GM23338 (cell line): Measurements from ENCODE around the gene SH2D1A. TPM values are rescaled to one million over a fixed set of nuclear protein-coding genes. Genes with fewer than 3 reads are reported as not detected.

Source experiments
- ATAC-seq: fragments of 200-7000 bp; cut with Tn5 transposase; 3 replicates; pipeline ENCODE4 v1.9.1; 2020
- DNase-seq: peaks from one replicate; pipeline ENCODE4 v3.0.0-alpha.2; 2015; ENCODE audit warnings: low spot score
- H2AFZ ChIP-seq: fragments of 200-600 bp; sonication (generic); 2 replicates; pipeline ENCODE4 v1.8.0; 2016; ENCODE audit warnings: antibody characterized with exemption, mild to moderate bottlenecking, moderate library complexity
- H3F3A ChIP-seq: fragments of 200-600 bp; sonication (generic); replicated peaks from 2 replicates; pipeline ENCODE4 v1.8.0; 2017; ENCODE audit warnings: antibody characterized with exemption, mixed run types, low read depth
- H3K27ac ChIP-seq: fragments of 200-600 bp; sonication (generic); 2 replicates; pipeline ENCODE4 v1.6.1; 2016; ENCODE audit warnings: low read depth
- H3K27me3 ChIP-seq: fragments of 200-600 bp; sonication (generic); 2 replicates; pipeline ENCODE4 v1.8.0; 2016; ENCODE audit warnings: mild to moderate bottlenecking, mixed run types, moderate library complexity; ENCODE audit not compliant: insufficient read depth
- H3K36me3 ChIP-seq: fragments of 200-600 bp; sonication (generic); 2 replicates; pipeline ENCODE4 v1.8.0; 2016; ENCODE audit warnings: mild to moderate bottlenecking; ENCODE audit not compliant: insufficient read depth
- H3K4me1 ChIP-seq: fragments of 200-600 bp; sonication (generic); 2 replicates; pipeline ENCODE4 v1.8.0; 2016; ENCODE audit warnings: mild to moderate bottlenecking, moderate library complexity; ENCODE audit not compliant: insufficient read depth
- H3K4me2 ChIP-seq: fragments of 200-600 bp; sonication (generic); 2 replicates; pipeline ENCODE4 v1.7.1; 2017; ENCODE audit warnings: mixed run types
- H3K4me3 ChIP-seq: fragments of 200-600 bp; sonication (generic); 2 replicates; pipeline ENCODE4 v1.6.1; 2016; ENCODE audit warnings: mixed run types
- H3K79me2 ChIP-seq: fragments of 200-600 bp; sonication (generic); replicated peaks from 2 replicates; pipeline ENCODE4 v1.8.0; 2017; ENCODE audit warnings: mild to moderate bottlenecking; ENCODE audit not compliant: insufficient read depth
- H3K9me2 ChIP-seq: fragments of 200-600 bp; sonication (generic); 2 replicates; pipeline ENCODE4 v1.8.0; 2017; ENCODE audit not compliant: insufficient read depth
- H4K20me1 ChIP-seq: fragments of 200-600 bp; sonication (generic); replicated peaks from 2 replicates; pipeline ENCODE4 v1.8.0; 2017; ENCODE audit warnings: mild to moderate bottlenecking; ENCODE audit not compliant: insufficient read depth
- H3K27ac Mint-ChIP-seq: 2 replicates; pipeline ENCODE4 v1.8.0; 2020; ENCODE audit warnings: inconsistent platforms, mild to moderate bottlenecking, moderate library complexity, mixed read lengths
- H3K27me3 Mint-ChIP-seq: 3 replicates; pipeline ENCODE4 v1.8.0; 2022; ENCODE audit warnings: low read depth, mild to moderate bottlenecking, moderate library complexity, mixed read lengths, inconsistent platforms; ENCODE audit not compliant: insufficient read depth, poor library complexity
- H3K36me3 Mint-ChIP-seq: 3 replicates; pipeline ENCODE4 v1.8.0; 2021; ENCODE audit warnings: low read depth, mild to moderate bottlenecking, inconsistent platforms, moderate library complexity, mixed read lengths
- H3K4me1 Mint-ChIP-seq: 3 replicates; pipeline ENCODE4 v1.8.0; 2020; ENCODE audit warnings: mild to moderate bottlenecking, inconsistent platforms, mixed read lengths
- H3K4me3 Mint-ChIP-seq: 3 replicates; pipeline ENCODE4 v1.8.0; 2021; ENCODE audit warnings: moderate library complexity, mild to moderate bottlenecking, inconsistent platforms, mixed read lengths
- H3K9me3 Mint-ChIP-seq: 3 replicates; pipeline ENCODE4 v1.8.0; 2020; ENCODE audit warnings: moderate library complexity, mild to moderate bottlenecking, inconsistent platforms, mixed read lengths
- EZH2 ChIP-seq: fragments of 200-600 bp; sonication (generic); IDR thresholded peaks from one replicate; pipeline ENCODE4 v1.8.0; 2017; ENCODE audit warnings: antibody characterized with exemption, mild to moderate bottlenecking, low read depth; ENCODE audit not compliant: unreplicated experiment
- EZH2phosphoT487 ChIP-seq: fragments of 200-600 bp; sonication (generic); IDR thresholded peaks from one replicate; pipeline ENCODE4 v1.8.1; 2018; ENCODE audit warnings: antibody characterized with exemption; ENCODE audit not compliant: unreplicated experiment
- NANOG ChIP-seq: IDR thresholded peaks from 2 replicates; pipeline ENCODE4 v1.6.1; 2016; ENCODE audit warnings: antibody characterized with exemption, borderline replicate concordance
- STAT1 ChIP-seq: IDR thresholded peaks from one replicate; pipeline ENCODE4 v1.6.1; 2016; ENCODE audit warnings: antibody characterized with exemption; ENCODE audit not compliant: unreplicated experiment
- ZNF114 ChIP-seq: fragments of 250-450 bp; sonication (Bioruptor Pico); IDR thresholded peaks from 2 replicates; pipeline ENCODE4 v1.5.0; 2020; ENCODE audit warnings: mild to moderate bottlenecking, moderate library complexity
- ZNF331 ChIP-seq: fragments of 250-450 bp; sonication (Bioruptor Pico); IDR thresholded peaks from 2 replicates; pipeline ENCODE4 v1.5.0; 2020; ENCODE audit warnings: low read depth, mild to moderate bottlenecking, moderate library complexity
- polyA plus RNA-seq: library from polyadenylated mRNA; unstranded; fragments of >200 nt; fragmentation: Nextera tagmentation; extraction: Ambion mirVana; gene quantifications from 2 replicates; pipeline ENCODE4 v1.2.1, GENCODE V29; 2016
- total RNA-seq: library from RNA; depleted of rRNA; stranded (reverse); fragments of >200 nt; shearing (Covaris generic); gene quantifications from 2 replicates; pipeline ENCODE4 v1.2.3, GENCODE V29; 2014
- TF ChIP-seq, protein P1 (sequence below): IDR thresholded peaks from one replicate; pipeline ENCODE4 v1.6.1; 2018; ENCODE audit warnings: antibody characterized with exemption; ENCODE audit not compliant: unreplicated experiment
- TF ChIP-seq, protein P2 (sequence below), 2 experiments: fragments of 200-600 bp in 1 of 2; sonication (generic) in 1 of 2; conservative IDR thresholded peaks; 2 replicates each; pipeline versions ENCODE4 v1.5.1 to v1.6.1; 2016 to 2017; ENCODE audit warnings: antibody characterized with exemption in 2 of 2, low read depth in 2 of 2, mild to moderate bottlenecking in 2 of 2, moderate library complexity in 1 of 2

The SH2D1A gene
- total and polyA plus RNA-seq, 2 experiments from 2014 or later, result not detected

DNA sequence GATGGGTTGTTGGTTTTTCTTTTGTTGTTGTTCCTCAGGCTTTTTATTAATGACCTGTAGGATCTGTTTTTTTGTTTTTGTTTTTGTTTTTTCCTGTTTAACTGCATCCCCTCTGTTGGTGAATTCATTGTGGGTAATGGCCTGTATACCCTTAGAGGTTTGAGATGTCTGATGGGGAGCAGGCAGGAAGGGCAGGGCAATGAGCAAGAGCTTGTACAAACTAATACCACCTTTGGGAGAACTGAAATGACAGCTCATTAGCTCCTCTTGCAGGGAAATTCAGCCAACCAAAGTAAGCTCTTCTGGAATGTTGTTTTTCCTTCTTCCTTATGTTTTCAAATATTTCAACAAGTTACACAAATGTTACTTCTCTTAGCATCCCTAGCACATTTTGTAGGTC is 23.4 kb downstream of the SH2D1A start:
- no peaks in the 10 kb centered on the region for H4K20me1 ChIP-seq
- H3K4me1 Mint-ChIP-seq, result no peaks in the 10 kb centered on the region
- TF ChIP-seq STAT1, result no peak
- ATAC-seq (no peak), DNase-seq (no peak)
- no peak overlapping the region for H2AFZ ChIP-seq
- H3K4me2 ChIP-seq, result no peak overlapping the region
- no peak overlapping the region for H3K27ac ChIP-seq
- H3K9me3 Mint-ChIP-seq, result no peaks in the 10 kb centered on the region
- H3K36me3 ChIP-seq, result no peaks in the 10 kb centered on the region
- no peaks in the 10 kb centered on the region for H3K36me3 Mint-ChIP-seq
- no peak overlapping the region for H3K4me3 Mint-ChIP-seq
- H3K79me2 ChIP-seq, result no peaks in the 10 kb centered on the region
- H3F3A ChIP-seq, result no peaks in the 10 kb centered on the region
- H3K4me1 ChIP-seq, result no peaks in the 10 kb centered on the region
- no peaks in the 10 kb centered on the region for H3K27me3 ChIP-seq
- H3K4me3 ChIP-seq, result no peak overlapping the region
- H3K9me2 ChIP-seq, result no peaks in the 10 kb centered on the region
- no peaks in the 10 kb centered on the region for H3K27me3 Mint-ChIP-seq
- no peak overlapping the region for H3K27ac Mint-ChIP-seq

DNA sequence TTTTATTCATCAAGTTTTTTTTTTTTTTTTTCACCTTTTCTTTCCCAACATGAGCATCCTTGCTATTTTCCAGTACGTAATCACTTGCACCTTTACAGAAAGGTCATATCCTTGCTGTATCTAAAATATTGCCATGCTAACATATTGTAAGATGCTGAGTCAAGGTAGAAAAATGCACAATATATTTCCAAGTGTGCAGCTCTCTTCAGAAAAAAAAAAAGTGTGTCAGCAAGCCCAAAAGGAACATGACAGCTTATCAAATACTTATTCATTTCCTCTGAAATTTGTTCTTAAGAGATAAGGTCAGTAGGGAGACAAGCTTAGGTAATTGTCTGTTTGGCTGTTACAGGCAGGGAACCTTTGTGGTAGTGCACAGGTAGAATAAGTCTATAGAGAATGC is 27.0 kb downstream of the SH2D1A start:
- ATAC-seq, result no peak
- no peak overlapping the region for H3K27ac Mint-ChIP-seq
- H3K27me3 ChIP-seq, result no peaks in the 10 kb centered on the region
- H3K4me1 ChIP-seq, result peaks cover 9% of the 10 kb centered on the region; the same call in 1 of the 2 replicates
- no peak overlapping the region for H3K4me3 ChIP-seq
- H3K9me3 Mint-ChIP-seq, result no peaks in the 10 kb centered on the region
- no peaks in the 10 kb centered on the region for H3K36me3 ChIP-seq
- H3K79me2 ChIP-seq, result no peaks in the 10 kb centered on the region
- TF ChIP-seq EZH2phosphoT487, result no peak
- H4K20me1 ChIP-seq, result no peaks in the 10 kb centered on the region
- H3K27ac ChIP-seq, result no peak overlapping the region
- peaks cover 4% of the 10 kb centered on the region; the same call in 1 of the 3 replicates for H3K4me1 Mint-ChIP-seq
- no peaks in the 10 kb centered on the region for H3K36me3 Mint-ChIP-seq
- no peaks in the 10 kb centered on the region for H3K9me2 ChIP-seq
- H2AFZ ChIP-seq, result no peak overlapping the region
- no peaks in the 10 kb centered on the region for H3F3A ChIP-seq
- no peak for DNase-seq
- no peaks in the 10 kb centered on the region for H3K27me3 Mint-ChIP-seq
- H3K4me3 Mint-ChIP-seq, result no peak overlapping the region
- no peak overlapping the region for H3K4me2 ChIP-seq

DNA sequence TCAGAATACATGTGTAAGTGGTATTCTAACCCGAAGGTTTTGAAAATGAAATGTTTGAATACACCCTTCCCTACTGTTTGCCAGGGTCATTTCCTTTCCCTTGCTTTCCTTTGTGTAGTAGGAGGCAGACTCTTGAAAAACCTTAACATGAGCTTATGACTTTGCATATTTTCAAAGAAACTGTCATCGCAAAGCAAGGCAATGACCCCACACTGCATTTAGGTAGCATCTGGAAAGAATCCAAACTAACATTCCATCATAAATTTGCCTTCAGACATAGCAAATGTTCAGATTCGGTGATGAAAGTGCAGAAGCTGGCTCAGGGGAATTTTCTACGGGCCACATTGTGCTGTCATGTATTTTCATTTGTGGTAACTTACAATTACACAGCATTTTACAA is 32.3 kb downstream of the SH2D1A start:
- Histone ChIP-seq H3K27me3 (no peaks in the 10 kb centered on the region), H3K27ac (no peak overlapping the region), H3K36me3 (no peaks in the 10 kb centered on the region), H3K4me3 (no peak overlapping the region), H2AFZ (no peak overlapping the region), H3K79me2 (no peaks in the 10 kb centered on the region), H3K4me1 (peaks cover 9% of the 10 kb centered on the region; the same call in 1 of the 2 replicates), H3K9me2 (no peaks in the 10 kb centered on the region), H3F3A (no peaks in the 10 kb centered on the region), H4K20me1 (no peaks in the 10 kb centered on the region), H3K4me2 (no peak overlapping the region)
- H3K36me3 Mint-ChIP-seq, result no peaks in the 10 kb centered on the region
- DNase-seq (no peak), ATAC-seq (no peak)
- 0 out of 2 replicates have a peak overlapping the region, but pooled peaks have one; percentile 77 for H3K27ac Mint-ChIP-seq
- H3K9me3 Mint-ChIP-seq, result no peaks in the 10 kb centered on the region
- peaks cover 8% of the 10 kb centered on the region; the same call in 2 of the 3 replicates for H3K4me1 Mint-ChIP-seq
- H3K27me3 Mint-ChIP-seq, result no peaks in the 10 kb centered on the region
- no peak overlapping the region for H3K4me3 Mint-ChIP-seq
- TF ChIP-seq STAT1 (no peak), ZNF331 (no peak), NANOG (no peak), EZH2 (no peak), ZNF114 (CRISPR knock-in tag) (no peak)
- TF ChIP-seq, protein P1, sequence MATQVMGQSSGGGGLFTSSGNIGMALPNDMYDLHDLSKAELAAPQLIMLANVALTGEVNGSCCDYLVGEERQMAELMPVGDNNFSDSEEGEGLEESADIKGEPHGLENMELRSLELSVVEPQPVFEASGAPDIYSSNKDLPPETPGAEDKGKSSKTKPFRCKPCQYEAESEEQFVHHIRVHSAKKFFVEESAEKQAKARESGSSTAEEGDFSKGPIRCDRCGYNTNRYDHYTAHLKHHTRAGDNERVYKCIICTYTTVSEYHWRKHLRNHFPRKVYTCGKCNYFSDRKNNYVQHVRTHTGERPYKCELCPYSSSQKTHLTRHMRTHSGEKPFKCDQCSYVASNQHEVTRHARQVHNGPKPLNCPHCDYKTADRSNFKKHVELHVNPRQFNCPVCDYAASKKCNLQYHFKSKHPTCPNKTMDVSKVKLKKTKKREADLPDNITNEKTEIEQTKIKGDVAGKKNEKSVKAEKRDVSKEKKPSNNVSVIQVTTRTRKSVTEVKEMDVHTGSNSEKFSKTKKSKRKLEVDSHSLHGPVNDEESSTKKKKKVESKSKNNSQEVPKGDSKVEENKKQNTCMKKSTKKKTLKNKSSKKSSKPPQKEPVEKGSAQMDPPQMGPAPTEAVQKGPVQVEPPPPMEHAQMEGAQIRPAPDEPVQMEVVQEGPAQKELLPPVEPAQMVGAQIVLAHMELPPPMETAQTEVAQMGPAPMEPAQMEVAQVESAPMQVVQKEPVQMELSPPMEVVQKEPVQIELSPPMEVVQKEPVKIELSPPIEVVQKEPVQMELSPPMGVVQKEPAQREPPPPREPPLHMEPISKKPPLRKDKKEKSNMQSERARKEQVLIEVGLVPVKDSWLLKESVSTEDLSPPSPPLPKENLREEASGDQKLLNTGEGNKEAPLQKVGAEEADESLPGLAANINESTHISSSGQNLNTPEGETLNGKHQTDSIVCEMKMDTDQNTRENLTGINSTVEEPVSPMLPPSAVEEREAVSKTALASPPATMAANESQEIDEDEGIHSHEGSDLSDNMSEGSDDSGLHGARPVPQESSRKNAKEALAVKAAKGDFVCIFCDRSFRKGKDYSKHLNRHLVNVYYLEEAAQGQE, result no peak
- TF ChIP-seq, protein P2, sequence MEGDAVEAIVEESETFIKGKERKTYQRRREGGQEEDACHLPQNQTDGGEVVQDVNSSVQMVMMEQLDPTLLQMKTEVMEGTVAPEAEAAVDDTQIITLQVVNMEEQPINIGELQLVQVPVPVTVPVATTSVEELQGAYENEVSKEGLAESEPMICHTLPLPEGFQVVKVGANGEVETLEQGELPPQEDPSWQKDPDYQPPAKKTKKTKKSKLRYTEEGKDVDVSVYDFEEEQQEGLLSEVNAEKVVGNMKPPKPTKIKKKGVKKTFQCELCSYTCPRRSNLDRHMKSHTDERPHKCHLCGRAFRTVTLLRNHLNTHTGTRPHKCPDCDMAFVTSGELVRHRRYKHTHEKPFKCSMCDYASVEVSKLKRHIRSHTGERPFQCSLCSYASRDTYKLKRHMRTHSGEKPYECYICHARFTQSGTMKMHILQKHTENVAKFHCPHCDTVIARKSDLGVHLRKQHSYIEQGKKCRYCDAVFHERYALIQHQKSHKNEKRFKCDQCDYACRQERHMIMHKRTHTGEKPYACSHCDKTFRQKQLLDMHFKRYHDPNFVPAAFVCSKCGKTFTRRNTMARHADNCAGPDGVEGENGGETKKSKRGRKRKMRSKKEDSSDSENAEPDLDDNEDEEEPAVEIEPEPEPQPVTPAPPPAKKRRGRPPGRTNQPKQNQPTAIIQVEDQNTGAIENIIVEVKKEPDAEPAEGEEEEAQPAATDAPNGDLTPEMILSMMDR (conservative IDR thresholded peaks at IDR 0.05; ENCODE audit: low read depth in 2 of 2), result no peak
